Measurements from ENCODE around the gene EXOC4. TPM values are rescaled to one million over a fixed set of nuclear protein-coding genes. Genes with fewer than 3 reads are reported as not detected.

The EXOC4 gene
- total RNA-seq, 1 donor from 2014 or later: 51.6 TPM

DNA sequence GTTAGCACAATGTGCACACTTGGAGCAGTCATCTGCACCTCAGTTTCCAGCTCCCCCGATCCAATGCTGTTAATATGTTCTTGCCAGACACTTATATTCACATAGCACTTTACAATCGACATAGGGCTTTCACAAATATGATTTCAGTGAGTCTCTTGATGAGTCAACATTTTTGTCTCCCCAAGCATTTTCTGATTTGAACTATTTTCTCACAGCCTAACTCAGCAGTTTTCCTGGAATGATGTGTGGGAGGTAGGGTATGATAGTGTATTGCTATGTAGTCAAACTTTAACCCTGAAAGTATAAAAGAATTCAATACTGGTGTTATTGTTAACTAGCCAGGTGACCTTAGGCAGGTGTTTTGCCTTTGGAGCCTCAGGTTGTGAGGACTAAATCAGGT lies 791.8 kb downstream of the EXOC4 start:
- DNase-seq (ENCODE audit: low read depth): no peak
- H3K36me3 ChIP-seq (ENCODE audit: control insufficient read depth, insufficient read depth, low read length): no peaks in the 10 kb centered on the region

DNA sequence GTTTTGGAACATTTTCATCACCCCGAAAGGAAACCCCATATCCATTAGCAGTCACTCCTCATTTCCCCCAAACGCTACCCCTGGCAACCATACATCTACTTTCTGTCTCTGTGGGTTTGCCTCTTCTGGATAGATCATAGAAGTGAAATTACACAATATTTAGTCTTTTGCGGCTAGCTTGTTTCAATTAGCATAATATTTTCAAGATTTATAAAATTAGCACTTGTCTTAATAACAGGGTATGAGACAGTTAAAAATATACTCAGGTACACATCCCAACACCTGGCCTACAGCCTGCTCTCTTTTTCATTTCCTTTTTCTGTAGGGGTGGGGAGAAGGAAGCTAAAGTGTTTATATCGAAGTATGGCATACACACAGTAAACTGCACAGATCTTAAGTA lies 792.8 kb downstream of the EXOC4 start:
- TF ChIP-seq, protein P1, sequence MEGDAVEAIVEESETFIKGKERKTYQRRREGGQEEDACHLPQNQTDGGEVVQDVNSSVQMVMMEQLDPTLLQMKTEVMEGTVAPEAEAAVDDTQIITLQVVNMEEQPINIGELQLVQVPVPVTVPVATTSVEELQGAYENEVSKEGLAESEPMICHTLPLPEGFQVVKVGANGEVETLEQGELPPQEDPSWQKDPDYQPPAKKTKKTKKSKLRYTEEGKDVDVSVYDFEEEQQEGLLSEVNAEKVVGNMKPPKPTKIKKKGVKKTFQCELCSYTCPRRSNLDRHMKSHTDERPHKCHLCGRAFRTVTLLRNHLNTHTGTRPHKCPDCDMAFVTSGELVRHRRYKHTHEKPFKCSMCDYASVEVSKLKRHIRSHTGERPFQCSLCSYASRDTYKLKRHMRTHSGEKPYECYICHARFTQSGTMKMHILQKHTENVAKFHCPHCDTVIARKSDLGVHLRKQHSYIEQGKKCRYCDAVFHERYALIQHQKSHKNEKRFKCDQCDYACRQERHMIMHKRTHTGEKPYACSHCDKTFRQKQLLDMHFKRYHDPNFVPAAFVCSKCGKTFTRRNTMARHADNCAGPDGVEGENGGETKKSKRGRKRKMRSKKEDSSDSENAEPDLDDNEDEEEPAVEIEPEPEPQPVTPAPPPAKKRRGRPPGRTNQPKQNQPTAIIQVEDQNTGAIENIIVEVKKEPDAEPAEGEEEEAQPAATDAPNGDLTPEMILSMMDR (IDR thresholded peaks at IDR 0.05; ENCODE audit: insufficient read depth, low read length, poor library complexity, severe bottlenecking): no peak
- no peaks in the 10 kb centered on the region for H3K27me3 ChIP-seq (ENCODE audit: control insufficient read depth, insufficient read depth, low read length)
- H3K4me3 ChIP-seq (ENCODE audit: low read depth, low read length): no peak overlapping the region
- DNase-seq (ENCODE audit: low read depth): no peak
- H3K36me3 ChIP-seq (ENCODE audit: control insufficient read depth, insufficient read depth, low read length): no peaks in the 10 kb centered on the region

More for the DNA sequence above, 791.8 kb downstream of the EXOC4 start:
- TF ChIP-seq, protein P1 (IDR thresholded peaks at IDR 0.05; ENCODE audit: insufficient read depth, low read length, poor library complexity, severe bottlenecking): no peak
- Histone ChIP-seq H3K27me3 (ENCODE audit: control insufficient read depth, insufficient read depth, low read length) (no peaks in the 10 kb centered on the region), H3K4me3 (ENCODE audit: low read depth, low read length) (no peak overlapping the region)

DNA sequence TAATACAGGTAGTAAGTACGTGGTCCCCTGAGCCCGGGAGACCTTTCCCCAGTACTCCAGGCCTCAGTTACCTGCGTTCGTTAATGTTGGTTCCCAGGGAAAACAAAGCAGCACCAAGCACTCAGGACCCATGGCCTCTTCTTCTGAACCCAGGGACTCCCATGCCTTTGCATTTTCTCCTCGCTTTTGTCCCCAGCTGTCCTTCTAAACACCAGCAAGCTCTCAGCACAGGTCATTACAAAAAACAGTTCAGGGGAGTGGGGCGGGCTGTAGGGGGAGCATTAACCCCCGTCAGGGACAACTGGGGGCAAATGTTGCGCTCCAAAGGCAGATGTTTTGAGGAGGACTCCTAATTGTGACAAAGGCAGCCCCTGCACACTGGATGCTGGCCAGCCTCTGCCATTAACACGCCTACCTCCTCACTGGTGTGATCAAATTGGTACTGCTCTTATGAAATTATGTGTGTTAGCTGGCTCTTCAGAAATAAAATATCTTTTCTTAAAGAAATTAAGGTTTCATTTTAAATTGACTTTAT lies 793.8 kb downstream of the EXOC4 start:
- TF ChIP-seq, protein P1 (IDR thresholded peaks at IDR 0.05; ENCODE audit: insufficient read depth, low read length, poor library complexity, severe bottlenecking): no peak
- H3K36me3 ChIP-seq (ENCODE audit: control insufficient read depth, insufficient read depth, low read length): no peaks in the 10 kb centered on the region
- no peak overlapping the region for H3K4me3 ChIP-seq (ENCODE audit: low read depth, low read length)
- no peaks in the 10 kb centered on the region for H3K27me3 ChIP-seq (ENCODE audit: control insufficient read depth, insufficient read depth, low read length)
- no peak for DNase-seq (ENCODE audit: low read depth)

DNA sequence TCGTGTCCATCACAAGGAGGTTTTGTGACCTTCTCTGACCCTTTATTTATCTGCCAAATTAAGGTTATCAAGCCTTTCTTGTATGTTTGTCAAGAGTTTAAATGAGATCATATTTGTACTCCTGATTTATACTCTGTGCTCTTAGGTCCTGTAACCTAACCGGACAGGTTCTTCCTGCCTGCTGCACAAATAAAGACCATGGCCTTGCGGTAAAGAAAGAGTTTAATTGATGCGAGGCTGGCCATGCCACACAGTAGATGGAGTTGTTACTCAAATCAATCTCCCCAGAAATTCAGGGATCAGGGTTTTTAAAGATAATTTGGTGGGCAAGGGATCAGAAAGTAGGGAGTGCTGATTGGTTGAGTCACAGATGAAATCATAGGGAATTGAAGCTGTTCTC lies 794.8 kb downstream of the EXOC4 start:
- H3K36me3 ChIP-seq (ENCODE audit: control insufficient read depth, insufficient read depth, low read length): no peaks in the 10 kb centered on the region
- H3K27me3 ChIP-seq (ENCODE audit: control insufficient read depth, insufficient read depth, low read length): no peaks in the 10 kb centered on the region
- TF ChIP-seq, protein P1 (IDR thresholded peaks at IDR 0.05; ENCODE audit: insufficient read depth, low read length, poor library complexity, severe bottlenecking): no peak
- H3K4me3 ChIP-seq (ENCODE audit: low read depth, low read length): no peak overlapping the region
- no peak for DNase-seq (ENCODE audit: low read depth)

DNA sequence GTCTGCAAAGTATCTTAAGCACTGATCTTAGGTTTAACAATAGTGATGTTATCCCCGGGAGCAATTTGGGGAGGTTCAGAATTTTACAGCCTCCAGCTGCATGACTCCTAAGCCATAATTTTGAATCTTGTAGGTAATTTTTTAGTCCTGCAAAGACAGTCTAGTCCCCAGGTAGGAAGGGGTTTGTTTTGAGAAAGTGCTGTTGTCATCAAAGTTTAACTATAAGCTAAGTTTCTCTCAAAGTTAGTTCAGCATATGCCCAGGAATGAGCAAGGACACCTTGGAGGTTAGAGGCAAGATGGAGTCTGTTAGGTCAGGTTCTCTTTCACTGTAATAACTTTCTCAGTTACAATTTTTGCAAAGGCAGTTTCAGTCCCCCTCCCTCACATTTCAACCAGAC lies 795.3 kb downstream of the EXOC4 start:
- Histone ChIP-seq H3K36me3 (ENCODE audit: control insufficient read depth, insufficient read depth, low read length) (no peaks in the 10 kb centered on the region), H3K27me3 (ENCODE audit: control insufficient read depth, insufficient read depth, low read length) (no peaks in the 10 kb centered on the region), H3K4me3 (ENCODE audit: low read depth, low read length) (no peak overlapping the region)
- TF ChIP-seq, protein P1 (IDR thresholded peaks at IDR 0.05; ENCODE audit: insufficient read depth, low read length, poor library complexity, severe bottlenecking): no peak
- no peak for DNase-seq (ENCODE audit: low read depth)

DNA sequence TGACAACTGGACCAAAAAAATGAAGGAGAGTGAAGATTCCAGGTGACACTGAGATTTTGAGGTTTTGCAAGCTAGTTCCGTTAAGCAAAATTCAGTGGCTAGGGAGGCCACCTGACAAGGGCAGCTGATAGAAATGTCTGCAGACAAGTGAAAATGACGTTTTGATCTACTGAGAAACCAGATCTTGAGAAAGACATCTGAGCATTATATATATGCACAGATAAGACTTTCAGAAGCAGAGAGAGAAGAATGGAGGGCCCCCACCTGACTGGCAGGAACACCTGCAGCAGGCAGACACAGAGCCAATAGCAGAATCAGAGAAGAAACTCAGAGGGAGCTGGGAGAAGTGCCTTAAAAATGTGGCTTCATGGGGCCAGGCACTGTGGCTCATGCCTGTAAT lies 798.1 kb downstream of the EXOC4 start:
- TF ChIP-seq, protein P1 (IDR thresholded peaks at IDR 0.05; ENCODE audit: insufficient read depth, low read length, poor library complexity, severe bottlenecking): no peak
- DNase-seq (ENCODE audit: low read depth): no peak
- Histone ChIP-seq H3K4me3 (ENCODE audit: low read depth, low read length) (no peak overlapping the region), H3K27me3 (ENCODE audit: control insufficient read depth, insufficient read depth, low read length) (no peaks in the 10 kb centered on the region), H3K36me3 (ENCODE audit: control insufficient read depth, insufficient read depth, low read length) (no peaks in the 10 kb centered on the region)
